MM.1S (cell line): ENCODE data around the gene MEGF8.

ENCODE experiments used
- CTCF ChIP-seq: fragments of 300-600 bp; sonication (generic); IDR thresholded peaks from 2 replicates; pipeline ENCODE4 v1.5.1; 2016; ENCODE audit warnings: antibody characterized with exemption, low read length, mixed read lengths
- EZH2 ChIP-seq: fragments of 300-600 bp; sonication (generic); optimal IDR thresholded peaks from 2 replicates; pipeline ENCODE3; 2017; ENCODE audit warnings: low read depth, mild to moderate bottlenecking, antibody characterized with exemption, low read length, mixed read lengths
- EZH2phosphoT487 ChIP-seq: fragments of 300-600 bp; sonication (generic); IDR thresholded peaks from 2 replicates; pipeline ENCODE4 v1.6.1; 2018; ENCODE audit warnings: antibody characterized with exemption, low read length

- TF ChIP-seq EZH2 (no peak), CTCF (no peak), EZH2phosphoT487 (no peak)
These were observed 96.2 kb downstream of the MEGF8 start for GRCh38 chr19:42421591-42422031.
